ENCODE results near the gene TNFAIP8L1. TPM values are rescaled to one million over a fixed set of nuclear protein-coding genes. Genes with fewer than 3 reads are reported as not detected.
A peak's percentile ranks its signal among the peaks of the same experiment; 100 is the strongest.

The TNFAIP8L1 gene
- total and polyA plus RNA-seq, 7 donors = 2.4 to 5.1 (median 3.3) TPM

DNA sequence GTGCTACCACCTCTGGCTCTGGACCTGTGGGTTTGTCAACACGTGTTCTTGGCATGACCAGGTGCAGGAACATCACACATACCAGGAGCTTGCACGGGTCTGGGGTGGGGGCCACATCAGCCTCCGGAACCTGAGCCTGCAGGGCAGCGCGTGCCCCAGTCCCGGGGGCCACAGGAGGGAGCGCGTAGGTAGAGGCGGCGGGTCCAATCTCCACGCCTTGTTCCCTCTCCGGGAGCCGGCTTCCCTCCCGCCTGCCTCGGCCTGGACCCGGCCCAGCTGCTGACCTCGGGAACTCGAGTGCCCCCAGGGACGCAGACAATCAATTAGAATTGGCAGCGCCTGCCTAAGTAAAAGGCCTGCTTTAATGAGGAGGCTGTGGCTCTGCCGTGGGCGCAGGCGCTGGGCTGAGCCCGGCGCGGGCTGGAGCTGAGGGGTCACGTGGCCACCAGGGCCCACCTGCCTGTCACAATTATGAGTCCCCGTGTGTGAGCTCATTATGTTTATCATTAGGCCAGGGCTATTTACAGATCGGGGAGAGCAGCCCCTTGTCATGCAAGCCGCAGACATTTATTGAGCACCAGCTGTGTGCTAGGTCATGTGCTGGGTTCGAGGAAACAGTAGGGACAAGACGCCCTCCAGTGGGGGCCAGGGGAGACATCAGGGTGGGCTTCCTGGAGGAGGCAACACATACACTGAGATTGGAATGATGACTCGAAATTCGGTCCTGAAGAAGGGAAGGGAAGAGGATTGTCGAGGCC, 32.2 kb upstream of the TNFAIP8L1 start:
- Histone ChIP-seq H3K4me1 (peaks cover 16% of the 10 kb centered on the region), H3K36me3 (ENCODE audit: insufficient read depth in 1 of 2, low read depth in 1 of 2) (no peaks in the 10 kb centered on the region), H3K27me3 (ENCODE audit: insufficient read depth in 3 of 3, low read length in 2 of 3) (peaks cover 0 to 2% (median 0%) of the 10 kb centered on the region in 3 donors), H3K4me3 (peak overlapping the region; percentile 59), H3K27ac (peak overlapping the region; percentile 14), H3K9me3 (no peaks in the 10 kb centered on the region)
- 13 to 16% (median 14%) methylated on average over 28 to 35 of the region's 35 CpGs for WGBS, 3 donors
- ATAC-seq (peak; percentile 43 to 90 (median 62)), DNase-seq (peak; percentile 50 to 69)
- TF ChIP-seq, protein P1, sequence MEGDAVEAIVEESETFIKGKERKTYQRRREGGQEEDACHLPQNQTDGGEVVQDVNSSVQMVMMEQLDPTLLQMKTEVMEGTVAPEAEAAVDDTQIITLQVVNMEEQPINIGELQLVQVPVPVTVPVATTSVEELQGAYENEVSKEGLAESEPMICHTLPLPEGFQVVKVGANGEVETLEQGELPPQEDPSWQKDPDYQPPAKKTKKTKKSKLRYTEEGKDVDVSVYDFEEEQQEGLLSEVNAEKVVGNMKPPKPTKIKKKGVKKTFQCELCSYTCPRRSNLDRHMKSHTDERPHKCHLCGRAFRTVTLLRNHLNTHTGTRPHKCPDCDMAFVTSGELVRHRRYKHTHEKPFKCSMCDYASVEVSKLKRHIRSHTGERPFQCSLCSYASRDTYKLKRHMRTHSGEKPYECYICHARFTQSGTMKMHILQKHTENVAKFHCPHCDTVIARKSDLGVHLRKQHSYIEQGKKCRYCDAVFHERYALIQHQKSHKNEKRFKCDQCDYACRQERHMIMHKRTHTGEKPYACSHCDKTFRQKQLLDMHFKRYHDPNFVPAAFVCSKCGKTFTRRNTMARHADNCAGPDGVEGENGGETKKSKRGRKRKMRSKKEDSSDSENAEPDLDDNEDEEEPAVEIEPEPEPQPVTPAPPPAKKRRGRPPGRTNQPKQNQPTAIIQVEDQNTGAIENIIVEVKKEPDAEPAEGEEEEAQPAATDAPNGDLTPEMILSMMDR (IDR thresholded peaks at IDR 0.05) = no peak
- intact Hi-C loops (cut with DNase I) = no loop called here

DNA sequence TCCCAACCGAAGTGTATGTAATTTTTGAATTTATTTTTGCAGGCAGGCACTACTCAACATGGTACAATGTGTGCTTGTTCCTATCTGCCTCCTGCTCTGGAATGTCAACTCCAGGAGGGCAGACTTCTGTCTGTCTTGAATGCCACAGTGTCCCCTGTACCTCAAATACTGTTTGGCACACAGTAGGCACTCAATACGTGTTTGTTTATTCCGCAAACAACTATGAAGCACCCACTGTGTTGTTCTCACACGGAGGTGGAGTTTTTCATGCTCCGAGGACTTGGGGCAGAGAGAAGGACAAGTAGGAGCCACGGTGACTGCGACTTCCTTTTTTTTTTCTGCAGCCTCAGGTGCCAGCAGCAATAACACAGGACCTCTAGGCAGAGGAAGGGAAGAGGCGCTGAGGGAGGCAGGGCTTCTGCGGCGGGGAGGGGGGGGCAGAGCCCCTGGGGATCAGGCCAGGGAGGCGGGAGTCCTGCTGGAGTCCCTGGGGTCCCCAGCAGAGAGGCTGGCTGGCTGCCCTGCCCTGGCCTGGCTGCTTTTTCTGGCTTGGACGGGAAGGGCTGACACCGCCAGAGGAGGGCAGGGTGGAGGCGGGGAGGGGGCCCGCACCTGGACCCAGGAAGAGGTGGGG, 29.3 kb upstream of the TNFAIP8L1 start:
- peak in 2 of 4 donors; percentile 10 to 48 for ATAC-seq
- Histone ChIP-seq H3K9me3 (no peaks in the 10 kb centered on the region), H3K36me3 (ENCODE audit: insufficient read depth in 1 of 2, low read depth in 1 of 2) (no peaks in the 10 kb centered on the region), H3K4me1 (peaks cover 16% of the 10 kb centered on the region), H3K27ac (no peak overlapping the region), H3K4me3 (no peak overlapping the region), H3K27me3 (ENCODE audit: insufficient read depth in 3 of 3, low read length in 2 of 3) (no peaks in the 10 kb centered on the region)
- 11 to 22% (median 18%) methylated on average over 15 of the region's 15 CpGs for WGBS, 3 donors
- intact Hi-C loops (cut with DNase I) = no loop called here
- TF ChIP-seq, protein P1 (IDR thresholded peaks at IDR 0.05) = no peak
- DNase-seq = no peak

DNA sequence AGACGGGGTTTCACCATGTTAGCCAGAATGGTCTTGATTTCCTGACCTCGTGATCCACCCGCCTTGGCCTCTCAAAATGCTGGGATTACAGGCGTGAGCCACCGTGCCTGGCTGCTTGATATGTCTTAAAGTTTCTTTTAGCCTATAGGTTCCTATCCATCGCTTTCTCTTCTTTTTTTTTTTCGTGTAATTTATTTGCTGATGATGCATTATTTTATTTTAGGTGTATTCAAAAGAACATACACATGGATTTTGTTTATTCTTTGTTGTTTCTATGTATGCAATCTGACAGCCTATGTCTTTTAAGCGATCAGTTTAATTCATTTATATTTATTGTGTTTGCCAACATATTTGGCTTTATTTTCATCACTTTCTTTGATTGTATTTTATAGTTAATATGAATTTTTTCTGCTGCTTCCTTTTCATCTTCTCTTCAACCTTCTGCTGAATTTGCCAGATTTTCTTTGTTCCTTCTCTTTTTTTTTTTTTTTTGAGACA, 26.0 kb upstream of the TNFAIP8L1 start:
- DNase-seq (no peak), ATAC-seq (no peak)
- Histone ChIP-seq H3K4me3 (no peak overlapping the region), H3K9me3 (no peaks in the 10 kb centered on the region), H3K27me3 (ENCODE audit: insufficient read depth in 3 of 3, low read length in 2 of 3) (no peaks in the 10 kb centered on the region), H3K36me3 (ENCODE audit: insufficient read depth in 1 of 2, low read depth in 1 of 2) (no peaks in the 10 kb centered on the region), H3K27ac (no peak overlapping the region), H3K4me1 (peaks cover 10% of the 10 kb centered on the region)
- intact Hi-C loops (cut with DNase I) = no loop called here
- 89 to 92% (median 90%) methylated on average over 8 of the region's 8 CpGs for WGBS, 3 donors
- TF ChIP-seq, protein P1 (IDR thresholded peaks at IDR 0.05) = no peak

DNA sequence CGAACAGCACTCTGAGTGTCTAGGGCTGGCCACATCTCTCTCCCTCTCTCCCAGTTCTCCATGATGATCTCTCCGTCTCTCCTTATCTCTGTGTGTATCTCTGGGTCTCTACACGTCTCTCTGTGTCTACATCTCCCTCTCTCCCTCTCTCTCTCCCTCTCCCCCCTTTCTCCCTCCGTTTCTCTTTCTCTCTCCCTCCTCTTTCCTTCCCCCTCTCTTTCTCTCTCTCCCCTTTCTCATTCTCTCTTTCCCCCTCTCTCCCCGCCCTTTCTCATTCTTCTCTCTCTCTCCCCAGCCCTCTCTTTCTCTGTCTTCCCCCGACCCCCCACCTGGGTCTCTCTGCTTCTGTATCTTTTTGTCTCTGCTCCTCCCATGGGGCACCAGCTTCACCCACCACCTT, 21.3 kb upstream of the TNFAIP8L1 start:
- H3K4me1 ChIP-seq = no peaks in the 10 kb centered on the region
- ATAC-seq (no peak), DNase-seq (no peak)
- TF ChIP-seq, protein P1 (IDR thresholded peaks at IDR 0.05) = no peak
- peaks cover 0 to 15% (median 2%) of the 10 kb centered on the region in 3 donors for H3K27me3 ChIP-seq (ENCODE audit: insufficient read depth in 3 of 3, low read length in 2 of 3)
- no peak overlapping the region for H3K27ac ChIP-seq
- intact Hi-C loops (cut with DNase I) = no loop called here
- H3K4me3 ChIP-seq = no peak overlapping the region
- H3K36me3 ChIP-seq (ENCODE audit: insufficient read depth in 1 of 2, low read depth in 1 of 2) = no peaks in the 10 kb centered on the region
- H3K9me3 ChIP-seq = no peaks in the 10 kb centered on the region
- 50 to 64% (median 57%) methylated on average over 6 of the region's 6 CpGs for WGBS, 3 donors
